ENCODE data around the gene LRFN2. TPM values are rescaled to one million over a fixed set of nuclear protein-coding genes. Genes with fewer than 3 reads are reported as not detected.

The LRFN2 gene
- total and polyA plus RNA-seq, 2 of the 8 experiments (the other 6 are each of a cell fraction or from before 2014, with no cell fraction given) = 2.3 TPM

GRCh38 chr6:40350747-40351217, 236.4 kb downstream of the LRFN2 start:
- H3K23ac ChIP-seq (ENCODE audit: insufficient read length) = no peak overlapping the region

More at GRCh38 chr6:40350747-40351217, 236.4 kb downstream of the LRFN2 start:
- Histone ChIP-seq H3K79me2 (ENCODE audit: control insufficient read depth in 1 of 2, insufficient read depth in 2 of 2, low read length in 2 of 2) (peaks cover 0 to 4% of the 10 kb centered on the region in 2 experiments; a peak in 2 of 4 replicates), H3K27me3 (replicated peaks in 1 of 4; ENCODE audit: control insufficient read depth in 3 of 4, extremely low read depth in 1 of 4, insufficient read depth in 3 of 4, low read length in 3 of 4) (peaks cover 0 to 2% (median 0%) of the 10 kb centered on the region in 4 experiments; a peak in 1 of 7 replicates), H3K4me3 (ENCODE audit: extremely low read depth in 1 of 4, insufficient read depth in 2 of 4, low read depth in 3 of 4, low read length in 4 of 4) (no peak overlapping the region), H3K9ac (replicated peaks in 1 of 4; ENCODE audit: extremely low read depth in 1 of 4, low read depth in 3 of 4, low read length in 3 of 4) (no peak overlapping the region), H3K79me1 (ENCODE audit: low read depth, low read length) (no peaks in the 10 kb centered on the region), H3K36me3 (ENCODE audit: control insufficient read depth in 2 of 4, insufficient read depth in 4 of 4, low read length in 3 of 4) (no peaks in the 10 kb centered on the region; a peak in 1 of 8 replicates), H2BK5ac (ENCODE audit: low read depth, low read length) (peak overlapping the region; percentile 76), H4K8ac (ENCODE audit: extremely low read depth, insufficient read depth, low read length) (no peak overlapping the region), H2AK5ac (ENCODE audit: low read depth, low read length) (peak overlapping the region; percentile 97), H3K14ac (ENCODE audit: insufficient read length) (no peak overlapping the region), H4K5ac (ENCODE audit: insufficient read length, low read depth, low read length) (no peak overlapping the region), H4K20me1 (replicated peaks in 1 of 2; ENCODE audit: control insufficient read depth in 1 of 2, insufficient read depth in 2 of 2, low read length in 2 of 2) (peaks cover 0 to 8% of the 10 kb centered on the region in 2 experiments), H2BK12ac (ENCODE audit: low read depth, low read length) (peak overlapping the region; percentile 96), H3K23me2 (ENCODE audit: low read depth, low read length) (peaks cover 10% of the 10 kb centered on the region), H3K27ac (ENCODE audit: low read depth, low read length) (no peak overlapping the region), H3K4ac (replicated peaks; ENCODE audit: insufficient read length, low read depth, low read length) (peak overlapping the region; percentile 95), H2BK15ac (ENCODE audit: low read length) (peak overlapping the region; percentile 98), H3K18ac (ENCODE audit: extremely low read depth, low read length) (no peak overlapping the region), H4K91ac (replicated peaks; ENCODE audit: insufficient read length, low read length) (peak overlapping the region; percentile 96), H3K56ac (replicated peaks; ENCODE audit: insufficient read length, low read depth, low read length) (no peak overlapping the region), H3K4me1 (replicated peaks in 1 of 4; ENCODE audit: control insufficient read depth in 3 of 4, insufficient read depth in 4 of 4, low read length in 3 of 4) (peaks cover 0 to 24% (median 19%) of the 10 kb centered on the region in 4 experiments), H3K9me3 (ENCODE audit: insufficient read depth in 2 of 2, low read depth in 1 of 2, low read length in 1 of 2) (no peaks in the 10 kb centered on the region), H3K4me2 (ENCODE audit: insufficient read depth in 1 of 2, low read depth in 2 of 2, low read length in 2 of 2) (no peak overlapping the region), H2AFZ (ENCODE audit: low read length) (no peak overlapping the region), H2BK20ac (ENCODE audit: low read length) (peak overlapping the region; percentile 24; the same call in 1 of the 2 replicates), H2BK120ac (replicated peaks; ENCODE audit: low read depth, low read length) (no peak overlapping the region)
- 100% methylated on average over 1 of the region's 3 CpGs; no CpG with 5 or more reads in 1 of the 2 experiments for WGBS, 2 experiments (ENCODE audit: extremely low coverage in 1 of 2, insufficient coverage in 1 of 2, insufficient read length in 1 of 2, insufficient replicate concordance in 2 of 2, low coverage in 1 of 2, low lambda C conversion rate in 2 of 2, missing lambda C conversion rate in 1 of 2)
- DNase-seq (ENCODE audit: low read depth in 1 of 2, low spot score in 2 of 2) = peak in 1 of 2 experiments; percentile 22
- no peak for TF ChIP-seq ATF2 (IDR thresholded peaks at IDR 0.05; ENCODE audit: low read length)
- POLR2A ChIA-PET (ENCODE audit: partially characterized antibody) = interaction anchor here (0.6 kb wide), 1 partner anchor 12 kb away, joined by 3 read pairs; no protein-coding TSS in a partner anchor
- peak; percentile 13 for FAIRE-seq
- CTCF ChIA-PET (ENCODE audit: partially characterized antibody) = interaction anchor here (1.1 to 1.6 kb wide), 2 partner anchors 8 to 234 kb away, joined by 3 to 4 read pairs; no protein-coding TSS in a partner anchor

Data from H1 (cell line).